Inflammatory macrophage treated with lipopolysaccharide for 4 hours (primary cell): ENCODE measurements around the gene UBTF.

Experiments used
- DNase-seq: peaks from one replicate; pipeline ENCODE4 v3.0.0-alpha.2; 2020

UBTF gene

GRCh38 chr17:44193326-44194084, 26.0 kb downstream of the UBTF start:
- DNase-seq: no peak

- DNase-seq: no peak
These were observed 26.7 kb downstream of the UBTF start for GRCh38 chr17:44192750-44193149.

- DNase-seq: peak; percentile 8
These were observed 27.5 kb downstream of the UBTF start for GRCh38 chr17:44191941-44192496.

- no peak for DNase-seq
These were observed 28.1 kb downstream of the UBTF start for GRCh38 chr17:44191369-44191768.

- no peak for DNase-seq
These were observed 29.0 kb downstream of the UBTF start for GRCh38 chr17:44190481-44190880.

GRCh38 chr17:44188576-44189403, 30.7 kb downstream of the UBTF start:
- peak; percentile 35 for DNase-seq

GRCh38 chr17:44187131-44187899, 32.2 kb downstream of the UBTF start:
- peak; percentile 27 for DNase-seq

- DNase-seq: peak; percentile 99
These were observed 33.0 kb downstream of the UBTF start, which contains the start of gene TMUB2 for GRCh38 chr17:44186307-44187130. TMUB2 (plus strand) TSS chr17:44186972; CDS start chr17:44187709, 737 bp downstream.

- DNase-seq: no peak
These were observed 35.2 kb downstream of the UBTF start for GRCh38 chr17:44184212-44184810.

- no peak for DNase-seq
These were observed 36.5 kb downstream of the UBTF start for GRCh38 chr17:44183024-44183423.

GRCh38 chr17:44178133-44178532, 41.3 kb downstream of the UBTF start:
- DNase-seq: no peak

GRCh38 chr17:44177640-44178039, 41.8 kb downstream of the UBTF start:
- no peak for DNase-seq

GRCh38 chr17:44176671-44177501, 42.6 kb downstream of the UBTF start:
- DNase-seq: no peak

- DNase-seq: no peak
These were observed 43.2 kb downstream of the UBTF start for GRCh38 chr17:44176257-44176656.

- DNase-seq: no peak
These were observed 45.0 kb downstream of the UBTF start for GRCh38 chr17:44174427-44174826.

- DNase-seq: no peak
These were observed 47.5 kb downstream of the UBTF start for GRCh38 chr17:44171931-44172455.

GRCh38 chr17:44170499-44171201, 48.8 kb downstream of the UBTF start, which contains the start of gene ASB16:
ASB16 (plus strand) TSS chr17:44170704; CDS start chr17:44170790, 86 bp downstream.
- DNase-seq: no peak

GRCh38 chr17:44170135-44170498, 49.4 kb downstream of the UBTF start:
- DNase-seq: no peak

GRCh38 chr17:44167181-44167861, 52.2 kb downstream of the UBTF start:
- DNase-seq: no peak
